ENCODE data around the gene IGSF9.
A peak's percentile ranks its signal among the peaks of the same experiment; 100 is the strongest.

The IGSF9 gene, protein sequence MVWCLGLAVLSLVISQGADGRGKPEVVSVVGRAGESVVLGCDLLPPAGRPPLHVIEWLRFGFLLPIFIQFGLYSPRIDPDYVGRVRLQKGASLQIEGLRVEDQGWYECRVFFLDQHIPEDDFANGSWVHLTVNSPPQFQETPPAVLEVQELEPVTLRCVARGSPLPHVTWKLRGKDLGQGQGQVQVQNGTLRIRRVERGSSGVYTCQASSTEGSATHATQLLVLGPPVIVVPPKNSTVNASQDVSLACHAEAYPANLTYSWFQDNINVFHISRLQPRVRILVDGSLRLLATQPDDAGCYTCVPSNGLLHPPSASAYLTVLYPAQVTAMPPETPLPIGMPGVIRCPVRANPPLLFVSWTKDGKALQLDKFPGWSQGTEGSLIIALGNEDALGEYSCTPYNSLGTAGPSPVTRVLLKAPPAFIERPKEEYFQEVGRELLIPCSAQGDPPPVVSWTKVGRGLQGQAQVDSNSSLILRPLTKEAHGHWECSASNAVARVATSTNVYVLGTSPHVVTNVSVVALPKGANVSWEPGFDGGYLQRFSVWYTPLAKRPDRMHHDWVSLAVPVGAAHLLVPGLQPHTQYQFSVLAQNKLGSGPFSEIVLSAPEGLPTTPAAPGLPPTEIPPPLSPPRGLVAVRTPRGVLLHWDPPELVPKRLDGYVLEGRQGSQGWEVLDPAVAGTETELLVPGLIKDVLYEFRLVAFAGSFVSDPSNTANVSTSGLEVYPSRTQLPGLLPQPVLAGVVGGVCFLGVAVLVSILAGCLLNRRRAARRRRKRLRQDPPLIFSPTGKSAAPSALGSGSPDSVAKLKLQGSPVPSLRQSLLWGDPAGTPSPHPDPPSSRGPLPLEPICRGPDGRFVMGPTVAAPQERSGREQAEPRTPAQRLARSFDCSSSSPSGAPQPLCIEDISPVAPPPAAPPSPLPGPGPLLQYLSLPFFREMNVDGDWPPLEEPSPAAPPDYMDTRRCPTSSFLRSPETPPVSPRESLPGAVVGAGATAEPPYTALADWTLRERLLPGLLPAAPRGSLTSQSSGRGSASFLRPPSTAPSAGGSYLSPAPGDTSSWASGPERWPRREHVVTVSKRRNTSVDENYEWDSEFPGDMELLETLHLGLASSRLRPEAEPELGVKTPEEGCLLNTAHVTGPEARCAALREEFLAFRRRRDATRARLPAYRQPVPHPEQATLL

DNA sequence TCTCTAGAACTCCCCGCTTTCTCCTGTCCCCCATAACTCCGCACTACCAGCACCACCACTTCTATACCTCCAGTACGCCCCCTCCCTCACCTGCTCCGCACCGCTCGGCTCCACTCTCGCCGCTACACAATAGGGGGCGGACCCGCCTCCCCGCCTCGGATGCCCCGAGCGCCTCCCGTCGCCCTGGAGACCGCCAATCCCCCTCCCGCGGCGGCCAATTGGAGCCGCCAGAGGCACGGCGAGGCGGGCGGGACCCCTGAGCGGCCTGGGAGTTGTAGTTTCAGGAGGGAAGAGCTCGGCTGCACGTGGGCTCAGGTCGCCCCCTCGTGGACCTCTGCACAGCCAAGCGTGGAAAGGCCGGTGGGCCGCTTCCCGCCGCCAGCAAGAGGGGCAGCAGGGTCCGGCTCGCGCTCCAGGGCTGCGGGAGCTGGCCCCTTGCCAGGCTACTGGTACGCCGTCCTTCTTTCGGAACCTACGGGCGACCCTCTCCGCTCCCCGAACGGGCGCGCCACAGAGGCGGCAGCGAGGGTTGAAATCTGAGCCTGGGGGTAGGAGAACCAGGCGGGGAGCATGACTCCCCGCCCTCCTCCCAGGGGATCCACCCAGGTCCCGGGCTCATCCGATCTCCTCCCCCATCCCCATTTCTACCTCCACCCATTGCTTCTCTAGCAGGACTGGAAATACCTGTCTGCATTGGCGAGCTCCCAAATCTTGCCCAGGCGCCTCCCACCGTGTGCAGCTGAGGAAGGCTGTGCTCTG is at the start of gene IGSF9:
Gene IGSF9, minus strand, starts transcription at position 131 of the 759 bp plus-strand sequence. CDS start 2,159 bp downstream, outside the sequence.
- POLR2A ChIA-PET (ENCODE audit: low non-redundant PET), result interaction anchor here (0.5 to 1.0 kb wide), 5 partner anchors 14 to 62 kb away, joined by 3 to 5 read pairs (median 3); no protein-coding TSS in a partner anchor
- TF ChIP-seq, protein P1, sequence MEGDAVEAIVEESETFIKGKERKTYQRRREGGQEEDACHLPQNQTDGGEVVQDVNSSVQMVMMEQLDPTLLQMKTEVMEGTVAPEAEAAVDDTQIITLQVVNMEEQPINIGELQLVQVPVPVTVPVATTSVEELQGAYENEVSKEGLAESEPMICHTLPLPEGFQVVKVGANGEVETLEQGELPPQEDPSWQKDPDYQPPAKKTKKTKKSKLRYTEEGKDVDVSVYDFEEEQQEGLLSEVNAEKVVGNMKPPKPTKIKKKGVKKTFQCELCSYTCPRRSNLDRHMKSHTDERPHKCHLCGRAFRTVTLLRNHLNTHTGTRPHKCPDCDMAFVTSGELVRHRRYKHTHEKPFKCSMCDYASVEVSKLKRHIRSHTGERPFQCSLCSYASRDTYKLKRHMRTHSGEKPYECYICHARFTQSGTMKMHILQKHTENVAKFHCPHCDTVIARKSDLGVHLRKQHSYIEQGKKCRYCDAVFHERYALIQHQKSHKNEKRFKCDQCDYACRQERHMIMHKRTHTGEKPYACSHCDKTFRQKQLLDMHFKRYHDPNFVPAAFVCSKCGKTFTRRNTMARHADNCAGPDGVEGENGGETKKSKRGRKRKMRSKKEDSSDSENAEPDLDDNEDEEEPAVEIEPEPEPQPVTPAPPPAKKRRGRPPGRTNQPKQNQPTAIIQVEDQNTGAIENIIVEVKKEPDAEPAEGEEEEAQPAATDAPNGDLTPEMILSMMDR (conservative IDR thresholded peaks at IDR 0.05; ENCODE audit: low read depth), result peak; percentile 81
- peak; percentile 97 for DNase-seq (ENCODE audit: low spot score)
- CTCF ChIA-PET, result interaction anchor here (0.6 to 2.2 kb wide), 9 partner anchors 9 to 825 kb away, joined by 3 to 17 read pairs (median 4); partner anchors contain the start of gene SLAMF9
- H3K27ac ChIP-seq, result peak within 1 kb of the TSS; percentile 94

DNA sequence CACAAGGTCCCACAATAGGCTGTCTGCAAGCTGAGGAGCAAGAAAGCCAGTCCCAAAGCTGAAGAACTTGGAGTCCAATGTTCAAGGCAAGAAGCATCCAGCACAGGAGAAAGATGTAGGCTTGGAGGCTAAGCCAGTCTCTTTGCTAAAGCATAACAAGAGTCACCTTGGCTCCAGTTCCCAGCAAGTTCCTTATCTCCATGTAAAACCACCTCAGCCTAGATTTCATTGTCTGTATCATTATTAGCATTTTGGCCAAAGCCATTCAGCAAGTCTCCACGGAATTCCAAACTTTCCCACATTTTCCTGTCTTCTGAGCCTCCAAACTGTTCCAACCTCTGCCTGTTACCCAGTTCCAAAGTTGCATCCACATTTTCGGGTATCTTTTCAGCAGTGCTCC is 49.5 kb upstream of the IGSF9 start:
- ChIA-PET POLR2A (ENCODE audit: low non-redundant PET) (no interaction called here), CTCF (no interaction called here)
- H3K27ac ChIP-seq, result no peak overlapping the region
- TF ChIP-seq, protein P1 (conservative IDR thresholded peaks at IDR 0.05; ENCODE audit: low read depth), result no peak
- no peak for DNase-seq (ENCODE audit: low spot score)

DNA sequence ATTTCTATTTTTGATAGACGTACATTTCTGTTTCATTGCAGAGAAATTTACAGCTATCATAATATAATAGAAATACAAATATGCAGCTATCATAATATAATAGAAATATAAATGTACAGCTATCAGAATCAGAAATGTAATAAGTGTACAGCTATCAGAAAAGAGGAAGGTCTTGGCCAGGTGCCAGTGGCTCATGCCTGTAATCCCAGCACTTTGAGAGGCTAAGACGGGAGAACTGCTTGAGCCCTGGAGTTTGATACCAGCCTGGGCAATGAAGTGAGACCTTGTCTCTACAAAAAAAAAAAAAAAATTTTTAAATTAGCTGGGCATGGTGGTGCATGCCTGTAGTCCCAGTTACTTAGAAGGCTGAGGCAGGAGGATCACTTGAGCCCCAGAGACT is 48.5 kb upstream of the IGSF9 start:
- DNase-seq (ENCODE audit: low spot score), result no peak
- TF ChIP-seq, protein P1 (conservative IDR thresholded peaks at IDR 0.05; ENCODE audit: low read depth), result no peak
- ChIA-PET POLR2A (ENCODE audit: low non-redundant PET) (no interaction called here), CTCF (interaction anchor here (0.8 kb wide), 1 partner anchor 103 kb away, joined by 3 read pairs; no protein-coding TSS in a partner anchor)
- H3K27ac ChIP-seq, result no peak overlapping the region

DNA sequence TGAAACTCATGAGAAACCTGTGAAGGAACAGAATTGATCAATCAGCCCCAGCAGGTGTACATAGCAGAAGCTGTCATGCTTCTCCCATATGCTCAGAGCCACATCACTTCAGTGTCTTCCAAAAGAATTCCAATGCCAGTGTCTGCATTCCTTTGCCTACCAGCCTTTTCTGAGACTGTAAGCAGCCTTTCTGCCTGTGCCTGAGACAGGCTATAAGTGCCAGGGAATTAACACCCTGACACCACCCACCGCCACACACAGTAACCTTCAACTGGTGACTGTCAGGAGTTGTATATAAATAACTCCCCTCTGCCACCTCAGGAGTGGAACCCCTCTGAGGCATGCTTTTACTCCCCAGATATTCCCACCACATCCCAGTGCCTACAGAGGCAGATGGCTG is 46.7 kb upstream of the IGSF9 start:
- TF ChIP-seq, protein P1 (conservative IDR thresholded peaks at IDR 0.05; ENCODE audit: low read depth), result no peak
- ChIA-PET CTCF (interaction anchor here (0.6 to 1.0 kb wide), 3 partner anchors 87 to 260 kb away, joined by 3 read pairs; no protein-coding TSS in a partner anchor), POLR2A (ENCODE audit: low non-redundant PET) (interaction anchor here (0.5 kb wide), 1 partner anchor 1032 kb away, joined by 3 read pairs; no protein-coding TSS in a partner anchor)
- no peak overlapping the region for H3K27ac ChIP-seq
- no peak for DNase-seq (ENCODE audit: low spot score)

DNA sequence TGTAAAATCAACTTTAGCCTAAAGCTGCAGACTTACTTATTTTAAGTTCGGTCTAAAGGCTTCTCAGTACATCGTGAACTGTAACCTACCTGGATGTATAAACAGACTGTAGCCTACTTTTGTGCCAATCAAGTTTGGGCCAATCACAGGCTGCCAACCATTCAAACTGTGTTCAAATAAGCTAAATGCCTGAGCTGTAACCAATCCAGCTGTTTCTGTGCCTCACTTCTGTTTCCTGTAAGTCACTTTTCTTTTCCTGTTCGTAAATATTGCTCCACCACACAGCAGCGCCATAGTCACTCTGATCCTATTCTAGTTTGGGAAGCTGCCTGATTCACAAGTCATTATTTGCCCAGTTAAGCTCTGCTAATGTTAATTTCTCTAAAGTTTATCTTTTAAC is 46.1 kb upstream of the IGSF9 start:
- DNase-seq (ENCODE audit: low spot score), result no peak
- POLR2A ChIA-PET (ENCODE audit: low non-redundant PET), result interaction anchor here (0.5 kb wide), 1 partner anchor 1032 kb away, joined by 3 read pairs; no protein-coding TSS in a partner anchor
- CTCF ChIA-PET, result interaction anchor here (0.6 to 1.0 kb wide), 2 partner anchors 99 to 261 kb away, joined by 3 read pairs; no protein-coding TSS in a partner anchor
- TF ChIP-seq, protein P1 (conservative IDR thresholded peaks at IDR 0.05; ENCODE audit: low read depth), result no peak
- no peak overlapping the region for H3K27ac ChIP-seq

Measured in RWPE1 (cell line).